Chondrocyte (in vitro differentiated cells): ENCODE measurements around the gene CRIP3. TPM values are rescaled to one million over a fixed set of nuclear protein-coding genes. Genes with fewer than 3 reads are reported as not detected.
A peak's percentile ranks its signal among the peaks of the same experiment; 100 is the strongest.

Source experiments
- DNase-seq: peaks from one replicate; pipeline ENCODE4 v3.0.0; 2021; ENCODE audit warnings: mixed read lengths, low spot score
- H3K27ac Mint-ChIP-seq: one replicate; pipeline ENCODE4 v1.8.0; 2021; ENCODE audit warnings: mild to moderate bottlenecking, moderate library complexity, mixed read lengths; ENCODE audit not compliant: unreplicated experiment
- H3K27me3 Mint-ChIP-seq: 2 replicates; pipeline ENCODE4 v1.8.0; 2021; ENCODE audit warnings: low read depth, mixed read lengths
- H3K36me3 Mint-ChIP-seq: 2 replicates; pipeline ENCODE4 v1.8.0; 2021; ENCODE audit warnings: low read depth, mixed read lengths
- H3K4me1 Mint-ChIP-seq: 2 replicates; pipeline ENCODE4 v1.8.0; 2021; ENCODE audit warnings: low read depth, mild to moderate bottlenecking, mixed read lengths
- H3K4me3 Mint-ChIP-seq: one replicate; pipeline ENCODE4 v1.8.0; 2021; ENCODE audit warnings: mild to moderate bottlenecking, moderate library complexity, mixed read lengths; ENCODE audit not compliant: unreplicated experiment
- H3K9me3 Mint-ChIP-seq: 2 replicates; pipeline ENCODE4 v1.8.0; 2021; ENCODE audit warnings: low read depth, mixed read lengths
- CTCF ChIP-seq: fragments of 200-600 bp; sonication (generic); IDR thresholded peaks from 2 replicates; pipeline ENCODE4 v1.5.0; 2021; ENCODE audit warnings: antibody characterized with exemption, mild to moderate bottlenecking, moderate library complexity
- total RNA-seq: library from RNA; stranded (reverse); gene quantifications from 3 replicates; pipeline ENCODE4 v1.2.1, GENCODE V29; 2021

CRIP3 gene
- total RNA-seq, 1 donor from 2014 or later = 0.47 TPM

- no peaks in the 10 kb centered on the region for H3K9me3 Mint-ChIP-seq
- no peak for TF ChIP-seq CTCF
- peaks cover 9% of the 10 kb centered on the region for H3K27me3 Mint-ChIP-seq
- DNase-seq = no peak
- H3K4me3 Mint-ChIP-seq = no peak overlapping the region
- no peak overlapping the region for H3K27ac Mint-ChIP-seq
- H3K4me1 Mint-ChIP-seq = peaks cover 16% of the 10 kb centered on the region
- H3K36me3 Mint-ChIP-seq = no peaks in the 10 kb centered on the region
These were observed 40.3 kb downstream of the CRIP3 start for GRCh38 chr6:43268355-43268700.

DNA sequence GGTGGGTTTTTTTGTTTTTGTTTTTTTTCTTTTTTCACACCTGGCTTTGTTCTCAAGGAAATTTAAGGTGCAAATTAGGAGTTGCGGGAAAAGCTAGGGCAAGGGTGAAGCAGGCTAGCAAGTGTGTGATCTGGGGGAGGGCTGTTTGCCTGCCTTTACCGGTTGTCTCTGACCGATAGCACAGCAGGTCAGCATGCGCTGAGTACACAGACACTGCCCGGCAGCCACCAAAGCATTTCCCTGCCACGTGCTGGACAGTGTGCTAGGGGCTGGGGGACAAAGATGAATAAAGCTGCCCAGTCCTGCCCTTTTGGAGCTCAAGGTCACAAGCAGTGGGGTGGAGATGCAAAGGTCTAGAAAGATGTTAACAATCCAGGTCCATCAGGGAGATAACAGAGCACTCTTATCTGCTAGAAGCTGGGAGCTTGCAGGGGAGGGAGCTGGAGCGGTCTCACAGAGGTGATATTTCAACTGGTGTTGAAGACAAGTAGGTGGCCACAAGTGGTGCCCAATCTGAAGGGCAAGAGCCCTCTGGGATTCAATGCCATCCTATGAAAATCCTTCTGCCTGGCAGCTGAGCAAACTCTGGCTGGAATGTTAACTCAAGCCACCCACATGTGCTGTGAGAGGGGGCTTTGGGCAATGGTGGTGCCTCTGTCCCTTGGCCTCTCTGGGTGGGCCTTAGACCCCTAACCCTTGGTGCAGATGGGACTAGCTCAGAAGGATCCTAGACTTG lies 40.8 kb downstream of the CRIP3 start:
- Mint-ChIP-seq H3K27ac (no peak overlapping the region), H3K4me3 (no peak overlapping the region), H3K9me3 (no peaks in the 10 kb centered on the region), H3K4me1 (peaks cover 16% of the 10 kb centered on the region), H3K36me3 (no peaks in the 10 kb centered on the region), H3K27me3 (peaks cover 7% of the 10 kb centered on the region)
- TF ChIP-seq CTCF = no peak
- no peak for DNase-seq

- DNase-seq = no peak
- no peaks in the 10 kb centered on the region for H3K9me3 Mint-ChIP-seq
- H3K4me1 Mint-ChIP-seq = peaks cover 19% of the 10 kb centered on the region
- no peaks in the 10 kb centered on the region for H3K36me3 Mint-ChIP-seq
- no peak for TF ChIP-seq CTCF
- H3K4me3 Mint-ChIP-seq = no peak overlapping the region
- peaks cover 4% of the 10 kb centered on the region for H3K27me3 Mint-ChIP-seq
- no peak overlapping the region for H3K27ac Mint-ChIP-seq
These were observed 43.1 kb downstream of the CRIP3 start for GRCh38 chr6:43265564-43265963.

DNA sequence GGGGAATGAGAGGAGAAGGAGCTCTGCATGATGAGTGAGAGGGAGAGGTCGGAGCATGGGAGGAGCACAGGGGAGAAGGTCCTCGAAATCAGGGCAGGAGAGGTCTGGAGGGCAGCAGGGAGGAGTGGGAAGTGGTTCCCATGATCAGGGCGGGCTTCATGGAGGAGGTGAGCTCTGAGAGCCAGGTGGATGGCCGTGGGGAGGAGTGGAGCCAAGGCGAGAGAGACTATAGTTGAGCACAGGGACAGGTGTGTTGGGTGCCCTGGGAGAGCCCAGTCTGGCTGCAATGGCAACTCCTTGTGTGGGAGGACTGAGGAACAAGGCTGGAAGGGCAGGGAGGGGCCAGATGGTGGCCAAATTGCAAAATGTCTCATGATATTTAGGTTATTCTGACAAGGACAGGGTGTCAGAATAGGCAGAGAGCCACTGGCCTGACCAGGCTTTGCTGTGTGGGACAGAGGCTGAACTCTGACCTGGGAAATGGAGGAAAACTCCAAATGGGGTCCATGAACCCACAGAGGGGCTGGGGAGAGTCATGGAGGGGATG lies 44.0 kb downstream of the CRIP3 start:
- H3K36me3 Mint-ChIP-seq = no peaks in the 10 kb centered on the region
- no peaks in the 10 kb centered on the region for H3K9me3 Mint-ChIP-seq
- TF ChIP-seq CTCF = no peak
- DNase-seq = no peak
- no peak overlapping the region for H3K4me3 Mint-ChIP-seq
- peaks cover 12% of the 10 kb centered on the region for H3K4me1 Mint-ChIP-seq
- no peak overlapping the region for H3K27ac Mint-ChIP-seq
- H3K27me3 Mint-ChIP-seq = no peaks in the 10 kb centered on the region

DNA sequence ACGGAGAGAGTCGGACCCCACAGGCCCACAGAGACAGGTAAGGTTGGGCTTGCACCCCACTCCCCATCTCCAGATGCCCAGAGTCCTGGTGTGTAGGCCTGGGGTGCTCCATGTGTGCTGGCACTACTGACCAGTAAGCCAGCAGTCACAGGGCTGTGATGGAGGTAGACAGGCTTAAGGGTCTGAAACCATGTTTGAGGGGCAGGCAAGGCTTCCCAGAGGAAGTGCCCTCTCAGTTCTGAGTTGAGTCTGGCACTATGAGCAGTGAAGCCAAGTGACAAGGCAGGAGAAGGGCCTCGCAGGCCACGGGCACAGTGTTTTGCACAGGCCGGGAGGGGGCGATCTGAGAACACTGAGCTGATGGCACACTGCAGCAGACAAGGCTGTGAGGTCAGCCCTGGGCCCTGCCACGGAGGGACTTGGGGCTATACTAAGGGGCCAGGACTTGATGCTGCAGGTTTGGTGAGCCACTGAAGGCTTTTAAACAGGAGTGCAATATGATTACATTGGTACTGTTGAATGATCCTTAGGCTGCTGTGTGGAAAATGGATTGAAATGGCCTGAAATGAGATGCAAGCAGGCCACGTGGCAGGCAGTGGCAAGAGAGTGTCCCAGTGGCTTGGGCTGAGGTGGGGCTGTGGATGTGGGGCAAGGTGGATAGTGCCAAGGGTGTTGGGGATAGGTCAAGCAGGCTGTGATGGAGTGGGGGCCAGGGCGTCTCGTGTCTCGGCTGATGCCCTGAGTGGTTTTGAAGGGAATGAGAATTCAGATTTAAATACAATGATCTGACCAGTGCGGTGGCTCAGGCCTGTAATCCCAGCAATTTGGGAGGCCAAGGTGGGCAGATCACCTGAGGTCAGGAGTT lies 45.1 kb downstream of the CRIP3 start:
- Mint-ChIP-seq H3K4me3 (no peak overlapping the region), H3K36me3 (no peaks in the 10 kb centered on the region), H3K4me1 (peaks cover 5% of the 10 kb centered on the region), H3K27ac (no peak overlapping the region), H3K27me3 (no peaks in the 10 kb centered on the region), H3K9me3 (no peaks in the 10 kb centered on the region)
- no peak for DNase-seq
- TF ChIP-seq CTCF = peak; percentile 88
